Activated naive CD4-positive, alpha-beta T cell treated with anti-CD3 and anti-CD28 coated beads for 36 hours (primary cell): Measurements from ENCODE around the gene STK25. TPM values are rescaled to one million over a fixed set of nuclear protein-coding genes. Genes with fewer than 3 reads are reported as not detected.

Experiments
- CTCF ChIA-PET: fragments of 350-600 bp; sonication (Branson Sonifier 250); formaldehyde crosslinking; loops from one replicate; lab custom pipeline; 2021; ENCODE audit warnings: antibody characterized with exemption; lab: Charles Lee
- DNase-seq: peaks from one replicate; pipeline ENCODE4 v3.0.0-alpha.2; 2020
- H3K27ac Mint-ChIP-seq: one replicate; pipeline ENCODE4 v1.8.0; 2021; ENCODE audit warnings: mild to moderate bottlenecking, mixed read lengths
- H3K27me3 Mint-ChIP-seq: one replicate; pipeline ENCODE4 v1.8.0; 2021; ENCODE audit warnings: low read depth, mixed read lengths
- H3K36me3 Mint-ChIP-seq: one replicate; pipeline ENCODE4 v1.8.0; 2021; ENCODE audit warnings: low read depth, mixed read lengths
- H3K4me1 Mint-ChIP-seq: one replicate; pipeline ENCODE4 v1.8.0; 2021; ENCODE audit warnings: low read depth, mixed read lengths
- H3K4me3 Mint-ChIP-seq: one replicate; pipeline ENCODE4 v1.8.0; 2021; ENCODE audit warnings: mild to moderate bottlenecking, moderate library complexity, mixed read lengths
- H3K9me3 Mint-ChIP-seq: one replicate; pipeline ENCODE4 v1.8.0; 2021; ENCODE audit warnings: mixed read lengths
- intact Hi-C: fragments of 100-400 bp; cut with micrococcal nuclease; formaldehyde crosslinking; loops from one replicate; pipeline ENCODE4 v1.15.1; 2023
- total RNA-seq, 2 experiments: library from RNA; stranded (reverse); gene quantifications; one replicate each; pipeline ENCODE4 v1.2.3, GENCODE V29; 2021

Gene STK25
- total RNA-seq, 2 experiments from 2014 or later, result 81.2 to 88.4 TPM

- CTCF ChIA-PET, result no interaction called here
These were observed 6.1 kb downstream of the STK25 start for GRCh38 chr2:241502281-241502680.

GRCh38 chr2:241501551-241501950, 6.8 kb downstream of the STK25 start:
- no peaks in the 10 kb centered on the region for H3K9me3 Mint-ChIP-seq
- no peak overlapping the region for H3K4me3 Mint-ChIP-seq
- no peaks in the 10 kb centered on the region for H3K36me3 Mint-ChIP-seq
- peaks cover 8% of the 10 kb centered on the region for H3K4me1 Mint-ChIP-seq
- H3K27ac Mint-ChIP-seq, result no peak overlapping the region
- H3K27me3 Mint-ChIP-seq, result no peaks in the 10 kb centered on the region
- intact Hi-C loops, result no loop called here
- CTCF ChIA-PET, result no interaction called here
- no peak for DNase-seq

More at GRCh38 chr2:241502281-241502680, 6.1 kb downstream of the STK25 start:
- Mint-ChIP-seq H3K36me3 (no peaks in the 10 kb centered on the region), H3K4me1 (peaks cover 14% of the 10 kb centered on the region), H3K9me3 (no peaks in the 10 kb centered on the region), H3K27me3 (no peaks in the 10 kb centered on the region), H3K27ac (no peak overlapping the region), H3K4me3 (no peak overlapping the region)
- intact Hi-C loops, result no loop called here
- DNase-seq, result no peak

GRCh38 chr2:241501099-241501541, 7.3 kb downstream of the STK25 start:
- Mint-ChIP-seq H3K9me3 (no peaks in the 10 kb centered on the region), H3K27ac (no peak overlapping the region), H3K36me3 (no peaks in the 10 kb centered on the region), H3K4me3 (no peak overlapping the region), H3K4me1 (peaks cover 5% of the 10 kb centered on the region), H3K27me3 (no peaks in the 10 kb centered on the region)
- CTCF ChIA-PET, result no interaction called here
- no peak for DNase-seq
- intact Hi-C loops, result no loop called here

GRCh38 chr2:241500431-241500975, 7.9 kb downstream of the STK25 start:
- H3K4me1 Mint-ChIP-seq, result peaks cover 5% of the 10 kb centered on the region
- no peaks in the 10 kb centered on the region for H3K36me3 Mint-ChIP-seq

GRCh38 chr2:241500016-241500415, 8.4 kb downstream of the STK25 start:
- CTCF ChIA-PET, result interaction anchor here (1.1 kb wide), 1 partner anchor 649 kb away, joined by 3 read pairs; no protein-coding TSS in a partner anchor

More at GRCh38 chr2:241500431-241500975, 7.9 kb downstream of the STK25 start:
- CTCF ChIA-PET, result no interaction called here
- intact Hi-C loops, result no loop called here
- DNase-seq, result no peak
- H3K9me3 Mint-ChIP-seq, result no peaks in the 10 kb centered on the region
- no peak overlapping the region for H3K4me3 Mint-ChIP-seq
- H3K27me3 Mint-ChIP-seq, result no peaks in the 10 kb centered on the region
- H3K27ac Mint-ChIP-seq, result no peak overlapping the region

GRCh38 chr2:241499146-241499965, 9.0 kb downstream of the STK25 start:
- CTCF ChIA-PET, result interaction anchor here (1.1 kb wide), 1 partner anchor 648 kb away, joined by 3 read pairs; no protein-coding TSS in a partner anchor
- H3K27ac Mint-ChIP-seq, result no peak overlapping the region
- H3K36me3 Mint-ChIP-seq, result no peaks in the 10 kb centered on the region
- no peaks in the 10 kb centered on the region for H3K4me1 Mint-ChIP-seq
- H3K4me3 Mint-ChIP-seq, result no peak overlapping the region
- no peaks in the 10 kb centered on the region for H3K9me3 Mint-ChIP-seq
- intact Hi-C loops, result no loop called here
- DNase-seq, result no peak
- H3K27me3 Mint-ChIP-seq, result no peaks in the 10 kb centered on the region

More at GRCh38 chr2:241500016-241500415, 8.4 kb downstream of the STK25 start:
- DNase-seq, result no peak
- Mint-ChIP-seq H3K4me1 (no peaks in the 10 kb centered on the region), H3K4me3 (no peak overlapping the region), H3K27ac (no peak overlapping the region), H3K27me3 (no peaks in the 10 kb centered on the region), H3K9me3 (no peaks in the 10 kb centered on the region), H3K36me3 (no peaks in the 10 kb centered on the region)
- intact Hi-C loops, result no loop called here

- intact Hi-C loops, result no loop called here
- no peak for DNase-seq
- CTCF ChIA-PET, result interaction anchor here (0.6 kb wide), 1 partner anchor 352 kb away, joined by 4 read pairs; no protein-coding TSS in a partner anchor
- Mint-ChIP-seq H3K27me3 (no peaks in the 10 kb centered on the region), H3K9me3 (no peaks in the 10 kb centered on the region), H3K4me3 (no peak overlapping the region), H3K4me1 (no peaks in the 10 kb centered on the region), H3K36me3 (no peaks in the 10 kb centered on the region), H3K27ac (no peak overlapping the region)
These were observed 10.0 kb downstream of the STK25 start for GRCh38 chr2:241498115-241499070.

GRCh38 chr2:241496904-241497877, 11.2 kb downstream of the STK25 start:
- intact Hi-C loops, result no loop called here
- no peak for DNase-seq
- Mint-ChIP-seq H3K27ac (no peak overlapping the region), H3K4me1 (no peaks in the 10 kb centered on the region), H3K4me3 (no peak overlapping the region), H3K27me3 (no peaks in the 10 kb centered on the region), H3K9me3 (no peaks in the 10 kb centered on the region), H3K36me3 (no peaks in the 10 kb centered on the region)
- CTCF ChIA-PET, result interaction anchor here (0.6 kb wide), 1 partner anchor 351 kb away, joined by 4 read pairs; no protein-coding TSS in a partner anchor

- no peaks in the 10 kb centered on the region for H3K4me1 Mint-ChIP-seq
- H3K9me3 Mint-ChIP-seq, result no peaks in the 10 kb centered on the region
- CTCF ChIA-PET, result no interaction called here
- DNase-seq, result no peak
- no peak overlapping the region for H3K27ac Mint-ChIP-seq
- intact Hi-C loops, result no loop called here
- H3K27me3 Mint-ChIP-seq, result no peaks in the 10 kb centered on the region
- no peaks in the 10 kb centered on the region for H3K36me3 Mint-ChIP-seq
- no peak overlapping the region for H3K4me3 Mint-ChIP-seq
These were observed 12.2 kb downstream of the STK25 start for GRCh38 chr2:241496003-241496707.

- Mint-ChIP-seq H3K36me3 (no peaks in the 10 kb centered on the region), H3K4me1 (no peaks in the 10 kb centered on the region), H3K9me3 (no peaks in the 10 kb centered on the region), H3K4me3 (no peak overlapping the region), H3K27ac (no peak overlapping the region), H3K27me3 (no peaks in the 10 kb centered on the region)
- CTCF ChIA-PET, result no interaction called here
- intact Hi-C loops, result no loop called here
- no peak for DNase-seq
These were observed 13.0 kb downstream of the STK25 start for GRCh38 chr2:241495172-241496002.
